ENCODE measurements around the gene SNAI1.
"Not testable (repeated sequence)": the region's sequence is repeated elsewhere in the genome, so short reads cannot be mapped to it uniquely, and the experiment has no call there.

The SNAI1 gene

DNA sequence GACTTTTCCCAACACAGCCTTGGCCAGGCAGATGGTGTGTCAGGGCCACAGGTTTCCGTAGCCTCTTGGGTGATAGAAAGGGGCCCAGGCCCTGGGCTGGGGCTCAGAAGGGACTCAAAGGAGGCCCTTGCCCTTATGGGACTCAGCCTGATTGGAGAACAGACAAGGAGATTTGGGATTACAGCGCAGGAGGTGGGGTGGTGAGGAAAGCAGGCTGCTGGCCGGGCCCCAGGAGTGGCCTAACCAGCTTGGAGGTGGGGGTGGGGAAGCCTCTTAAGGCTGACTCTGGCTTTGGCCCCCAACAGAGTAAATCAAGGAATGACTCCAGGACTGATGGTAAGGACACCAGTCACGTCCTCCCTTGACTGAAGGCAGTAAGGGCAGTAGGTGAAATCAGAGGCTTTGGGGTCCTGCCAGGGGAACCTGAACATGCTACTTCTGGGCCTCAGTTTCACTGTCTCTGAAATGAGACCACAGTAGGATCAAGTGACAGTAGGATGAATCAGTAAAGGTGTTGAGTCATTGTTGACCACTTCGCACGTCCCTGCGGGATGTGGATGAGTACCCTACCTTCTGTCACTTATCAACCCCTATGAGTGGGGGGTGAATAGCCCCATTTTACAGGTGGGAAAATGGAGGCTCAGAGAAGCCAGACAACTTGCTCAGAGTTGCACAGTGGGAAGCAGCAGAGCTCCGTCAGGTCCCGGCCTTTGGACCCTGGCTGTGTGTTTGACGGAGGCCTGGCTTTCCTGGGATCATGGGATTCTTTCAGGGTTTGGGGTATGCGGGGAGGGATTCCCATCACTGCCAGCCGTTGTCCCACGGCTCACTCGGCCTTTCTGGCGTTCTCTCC, 4.5 kb downstream of the SNAI1 start:
- DNase-seq (ENCODE audit: low spot score) = no peak

- DNase-seq (ENCODE audit: low spot score) = no peak
These were observed 5.3 kb downstream of the SNAI1 start for GRCh38 chr20:49987868-49988690.

DNA sequence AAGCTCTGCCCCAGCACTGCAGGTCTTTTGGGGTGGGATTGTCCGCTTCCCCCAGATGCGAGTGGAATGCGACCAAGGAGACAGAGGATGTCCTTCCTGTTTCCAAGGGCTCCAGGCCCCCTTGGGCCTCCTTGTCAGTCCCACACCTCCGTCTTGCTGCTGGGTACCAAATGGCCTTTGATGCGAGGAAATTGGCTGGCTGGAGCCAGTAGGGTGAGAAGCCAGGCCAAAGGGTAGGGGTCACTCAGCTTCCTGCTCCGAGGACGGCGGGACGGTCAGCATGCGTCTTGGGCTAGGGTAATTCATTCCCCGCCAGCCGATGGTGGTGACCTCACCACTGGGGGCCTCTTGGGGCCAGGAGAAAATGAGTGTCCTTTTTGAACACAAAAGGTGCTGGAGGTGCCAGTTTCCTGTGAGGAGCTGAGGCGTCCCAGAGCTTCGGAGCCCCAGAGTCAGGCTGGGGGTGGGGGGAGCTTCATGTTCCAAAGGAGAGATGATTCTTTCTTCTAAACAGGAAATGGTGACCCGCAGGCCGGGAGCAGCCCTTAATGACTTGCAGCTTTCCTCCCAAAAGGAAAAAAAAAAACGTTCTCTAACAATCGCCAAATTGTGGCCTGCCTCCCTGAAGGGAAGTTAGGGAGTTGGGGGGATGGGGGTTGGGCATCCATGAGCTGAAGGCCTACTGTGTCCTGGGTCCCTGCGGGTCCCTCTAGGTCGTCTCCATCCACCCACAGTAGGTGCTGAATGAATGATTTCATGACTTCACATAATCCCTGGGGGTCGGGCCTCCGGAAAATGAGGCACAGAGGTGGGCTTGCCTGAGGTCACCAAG, 6.7 kb downstream of the SNAI1 start:
- DNase-seq (ENCODE audit: low spot score) = no peak

DNA sequence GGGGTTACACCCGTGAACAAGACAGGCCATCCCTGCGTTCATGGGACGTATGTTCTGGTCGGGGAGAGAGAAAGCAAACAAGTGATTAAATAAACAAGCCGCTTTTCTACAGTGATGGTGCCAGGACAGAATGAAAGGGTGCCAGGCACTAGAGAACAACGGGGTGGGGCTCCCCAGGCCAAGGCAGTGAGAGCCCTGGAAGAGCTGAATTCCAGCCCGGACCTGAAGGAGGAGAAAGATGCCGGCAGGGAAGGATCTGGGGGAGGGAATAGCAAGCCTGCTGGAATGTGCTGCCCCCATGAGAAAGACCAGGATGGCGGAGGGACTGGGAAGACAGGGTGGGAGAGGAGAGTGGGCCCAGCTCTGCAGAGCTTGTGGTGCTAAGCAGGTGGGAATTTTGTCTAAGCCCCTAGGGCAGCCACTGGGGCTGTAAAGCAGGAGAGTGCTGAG, 7.5 kb downstream of the SNAI1 start:
- DNase-seq (ENCODE audit: low spot score) = no peak

GRCh38 chr20:49993301-49993751, 10.5 kb downstream of the SNAI1 start:
- DNase-seq (ENCODE audit: low spot score) = no peak

DNA sequence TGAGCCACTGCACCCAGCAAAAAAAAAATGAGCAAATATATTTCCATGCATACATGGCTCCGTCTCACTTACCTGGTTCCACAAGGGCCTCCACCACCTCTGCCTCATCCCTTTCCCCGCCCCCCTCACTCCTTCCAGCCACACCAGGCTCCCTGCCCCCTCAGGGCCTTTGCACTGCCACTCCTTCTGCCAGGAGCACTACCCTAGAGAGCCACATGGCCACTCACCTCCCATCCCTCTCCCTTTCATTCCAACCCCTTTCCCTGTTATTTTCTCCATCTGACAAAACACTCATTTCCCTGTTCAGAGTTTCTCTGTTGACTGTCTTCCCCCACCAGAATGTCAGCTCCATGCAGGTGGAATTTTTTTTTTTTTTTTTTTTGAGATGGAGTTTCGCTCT, 12.8 kb downstream of the SNAI1 start:
- no peak for DNase-seq (ENCODE audit: low spot score)

DNA sequence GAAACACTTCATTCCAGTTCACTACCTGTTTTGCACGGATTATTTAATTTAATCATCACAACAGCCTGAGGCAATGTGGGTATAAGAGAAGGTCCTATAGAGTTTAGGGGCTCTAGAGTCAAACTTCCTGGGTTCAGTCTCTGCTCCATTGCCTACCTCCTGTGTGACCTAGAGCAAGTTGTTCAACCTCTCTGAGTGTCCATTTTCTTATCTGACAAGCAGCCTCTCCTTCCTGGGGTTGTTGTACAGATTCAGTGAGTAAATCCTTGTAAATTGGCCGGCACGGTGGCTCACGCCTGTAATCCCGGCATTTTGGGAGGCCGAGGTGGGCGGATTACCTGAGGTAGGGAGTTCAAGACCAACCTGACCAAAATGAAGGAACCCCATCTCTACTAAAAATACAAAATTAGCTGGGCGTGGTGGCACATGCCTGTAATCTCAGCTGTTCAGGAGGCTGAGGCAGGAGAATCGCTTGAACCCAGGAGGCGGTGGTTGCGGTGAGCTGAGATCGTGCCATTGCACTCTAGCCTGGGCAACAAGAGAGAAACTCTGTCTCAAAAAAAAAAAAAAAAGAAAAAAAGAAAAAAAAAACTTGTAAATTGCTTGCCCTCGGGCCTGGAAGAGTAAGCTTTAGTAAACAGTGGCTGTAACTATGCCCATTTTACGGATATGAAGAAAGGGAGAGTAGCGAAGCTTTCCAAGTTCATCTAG, 15.9 kb downstream of the SNAI1 start:
- DNase-seq (ENCODE audit: low spot score) = not testable (repeated sequence)

- DNase-seq (ENCODE audit: low spot score) = no peak
These were observed 16.5 kb downstream of the SNAI1 start for GRCh38 chr20:49999329-49999728.

GRCh38 chr20:50000548-50001222, 17.9 kb downstream of the SNAI1 start:
- DNase-seq (ENCODE audit: low spot score) = not testable (repeated sequence)

GRCh38 chr20:50001784-50002311, 19.1 kb downstream of the SNAI1 start:
- DNase-seq (ENCODE audit: low spot score) = no peak

DNA sequence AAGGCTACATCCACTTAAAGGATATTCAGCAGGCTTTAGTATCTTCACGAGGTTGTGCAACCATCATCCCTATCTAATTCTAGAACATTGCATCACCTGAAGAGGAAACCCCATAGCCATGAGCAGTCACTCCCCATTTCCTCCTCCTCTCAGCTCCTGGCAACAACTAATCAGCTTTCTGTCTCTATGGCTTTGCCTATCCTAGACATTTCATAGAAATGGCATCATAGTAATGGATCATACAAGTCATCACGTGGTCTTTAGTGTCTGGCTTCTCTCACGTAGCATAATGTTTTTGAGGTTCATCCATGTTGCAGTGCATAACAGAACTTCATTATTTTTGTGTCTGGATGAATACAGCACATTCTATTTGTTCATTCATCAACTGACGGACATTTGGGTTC, 20.5 kb downstream of the SNAI1 start:
- DNase-seq (ENCODE audit: low spot score) = no peak

DNA sequence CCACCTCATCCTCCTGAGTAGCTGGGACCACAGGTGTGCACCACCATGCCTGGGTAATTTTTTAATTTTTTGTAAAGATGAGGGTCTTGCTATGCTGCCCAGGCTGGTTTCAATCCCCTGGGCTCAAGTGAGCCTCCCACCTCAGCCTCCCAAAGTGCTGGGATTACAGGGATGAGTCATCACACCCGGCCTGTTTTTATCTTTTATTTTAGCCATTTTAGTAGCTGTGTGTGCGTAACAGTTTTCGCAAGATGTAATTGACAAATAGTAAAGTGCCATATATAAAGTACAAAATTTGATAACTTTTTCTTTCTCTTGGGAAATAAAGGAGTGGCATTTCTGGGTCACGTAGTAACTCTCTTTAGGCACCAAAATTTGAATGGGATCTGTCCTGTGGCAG, 21.4 kb downstream of the SNAI1 start:
- DNase-seq (ENCODE audit: low spot score) = no peak

- DNase-seq (ENCODE audit: low spot score) = no peak
These were observed 22.7 kb downstream of the SNAI1 start for GRCh38 chr20:50005471-50005981.

DNA sequence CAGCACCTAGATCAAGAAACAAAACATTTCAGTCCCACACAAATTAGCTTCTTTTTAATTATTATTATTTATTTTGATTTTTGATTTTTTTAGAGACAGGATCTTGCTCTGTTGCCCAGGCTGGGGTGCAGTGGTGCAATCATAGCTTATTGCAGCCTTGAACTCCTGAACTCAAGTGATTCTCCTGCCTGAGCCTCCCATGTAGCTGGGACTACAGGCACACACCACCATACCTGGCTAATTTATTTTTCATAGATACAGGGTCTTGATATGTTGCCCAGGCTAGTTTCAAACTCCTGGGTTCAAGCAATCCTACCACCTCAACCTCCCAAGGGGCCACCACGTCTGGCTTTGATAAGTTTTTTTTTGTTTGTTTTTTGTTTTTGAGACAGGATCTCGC, 24.6 kb downstream of the SNAI1 start:
- no peak for DNase-seq (ENCODE audit: low spot score)

GRCh38 chr20:50008007-50008406, 25.2 kb downstream of the SNAI1 start:
- DNase-seq (ENCODE audit: low spot score) = no peak

DNA sequence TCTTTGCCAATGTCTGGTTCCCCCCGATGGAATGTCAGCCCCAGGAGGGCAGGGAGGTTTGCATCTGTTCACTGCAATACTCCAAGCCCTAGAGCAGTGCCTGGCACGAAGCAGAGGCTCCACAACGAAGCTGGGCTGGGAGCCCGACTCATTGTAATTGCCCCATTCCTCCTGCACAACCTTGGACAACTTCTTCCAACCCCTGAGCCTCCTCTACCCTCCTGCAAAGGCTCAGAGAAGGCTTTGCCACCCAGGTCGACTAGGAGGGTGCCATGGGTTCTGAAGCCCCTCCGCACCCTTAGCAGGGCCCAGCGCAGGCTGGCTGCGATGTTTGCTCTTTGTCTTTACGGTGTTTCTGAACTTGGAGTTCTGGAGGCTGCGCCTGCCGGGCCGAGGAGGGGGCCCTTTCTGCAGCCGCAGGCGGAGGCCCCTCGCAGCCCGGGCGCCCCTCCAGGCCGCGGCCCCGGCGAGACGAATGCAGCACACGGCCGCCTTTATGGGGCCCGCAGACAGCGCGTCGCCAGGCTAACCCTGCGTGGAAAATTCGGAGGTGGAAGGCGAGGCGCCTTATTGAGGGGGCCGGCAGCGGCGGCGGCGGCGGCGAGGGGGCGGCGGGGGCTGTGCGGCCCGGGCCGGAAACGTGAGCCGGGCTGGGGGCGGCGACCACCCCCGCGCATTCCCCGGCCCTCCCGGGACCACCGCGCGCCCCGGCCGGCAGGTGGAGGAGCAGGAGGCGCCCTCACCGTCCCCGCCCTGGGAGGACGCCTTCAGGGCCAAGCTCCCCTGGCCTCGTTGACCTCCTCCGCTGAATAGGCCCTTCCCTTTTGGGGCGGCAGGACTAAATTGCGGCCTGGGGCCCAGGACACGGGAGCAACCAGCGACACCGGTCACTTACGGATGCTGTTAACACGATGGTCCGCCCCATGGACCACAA, 27.0 kb downstream of the SNAI1 start:
- no peak for DNase-seq (ENCODE audit: low spot score)

- not testable (repeated sequence) for DNase-seq (ENCODE audit: low spot score)
These were observed 28.8 kb downstream of the SNAI1 start for GRCh38 chr20:50011597-50011996.

DNA sequence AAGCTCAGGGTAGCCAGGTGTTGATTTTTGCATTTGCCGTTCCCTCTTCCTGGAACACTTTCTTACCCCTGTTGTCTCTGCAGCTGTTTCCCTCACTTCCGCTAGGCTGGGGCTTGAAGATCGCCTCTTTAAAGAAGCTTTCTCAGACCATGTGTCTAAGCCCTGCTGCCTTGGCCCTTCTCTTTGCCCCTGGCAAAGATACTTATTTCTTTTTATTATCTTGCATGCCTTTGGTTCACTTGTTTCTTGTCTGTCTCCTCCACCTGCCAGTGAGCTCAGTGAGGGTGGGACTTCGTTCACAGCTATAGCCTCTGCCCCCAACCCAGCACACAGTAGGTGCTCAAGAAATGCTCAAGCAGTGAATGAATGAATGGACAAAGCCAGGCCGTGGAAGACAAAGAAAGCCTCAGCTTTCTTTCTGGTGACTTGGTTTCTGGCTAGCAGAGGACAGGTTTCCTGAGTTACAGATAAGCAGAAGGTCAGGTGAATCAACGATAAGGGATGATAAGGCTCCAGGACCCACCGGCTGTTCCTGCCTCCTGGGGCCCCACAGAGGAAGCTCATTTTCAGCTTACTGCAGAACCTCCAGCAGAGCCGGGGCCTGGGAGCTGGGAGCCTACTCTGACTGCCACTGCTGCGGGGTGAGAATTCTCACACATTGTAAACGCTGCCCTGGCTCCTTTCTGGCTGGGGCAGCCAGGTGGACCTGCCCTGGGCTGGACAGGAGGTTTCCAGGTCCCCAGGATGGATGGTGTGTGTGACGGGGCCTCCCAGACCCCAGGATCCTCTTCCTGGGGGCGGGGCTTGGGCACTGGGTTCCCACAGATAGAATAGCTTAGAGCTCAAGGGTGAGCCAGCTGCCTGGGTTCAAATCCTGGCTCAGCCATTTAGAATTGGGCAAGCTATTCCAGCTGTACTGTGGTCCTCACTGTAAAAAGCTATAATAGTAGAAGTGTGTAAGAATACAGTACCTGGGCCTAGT, 29.8 kb downstream of the SNAI1 start:
- no peak for DNase-seq (ENCODE audit: low spot score)
